GM18870 (cell line): ENCODE measurements around the gene NHERF1.

ENCODE experiments used
- ATAC-seq: cut with Tn5 transposase; IDR thresholded peaks from one replicate; pipeline ENCODE4 v1.9.1; 2021; ENCODE audit warnings: moderate library complexity; ENCODE audit not compliant: unreplicated experiment

The NHERF1 gene

DNA sequence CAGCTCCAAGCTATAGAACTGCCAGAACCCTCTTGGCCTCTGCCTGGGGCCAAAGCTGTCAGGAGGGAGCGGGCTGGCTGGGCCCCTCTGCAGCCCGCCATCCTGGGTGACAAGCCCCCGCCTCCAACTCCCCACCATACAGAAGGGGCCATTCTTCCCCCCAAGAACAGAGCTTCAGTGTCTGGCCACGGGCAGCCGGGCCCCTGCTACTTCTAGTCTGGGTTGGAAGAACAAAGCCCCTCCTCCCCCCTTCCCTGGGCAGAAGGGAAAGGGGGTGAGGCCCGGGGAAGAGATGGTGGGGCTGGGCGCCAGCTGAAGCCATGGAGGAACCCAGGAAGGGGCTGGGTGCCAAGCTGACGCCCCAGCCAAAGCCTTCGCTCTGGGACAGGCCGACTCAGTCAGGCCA lies 18.7 kb downstream of the NHERF1 start:
- ATAC-seq: no peak

DNA sequence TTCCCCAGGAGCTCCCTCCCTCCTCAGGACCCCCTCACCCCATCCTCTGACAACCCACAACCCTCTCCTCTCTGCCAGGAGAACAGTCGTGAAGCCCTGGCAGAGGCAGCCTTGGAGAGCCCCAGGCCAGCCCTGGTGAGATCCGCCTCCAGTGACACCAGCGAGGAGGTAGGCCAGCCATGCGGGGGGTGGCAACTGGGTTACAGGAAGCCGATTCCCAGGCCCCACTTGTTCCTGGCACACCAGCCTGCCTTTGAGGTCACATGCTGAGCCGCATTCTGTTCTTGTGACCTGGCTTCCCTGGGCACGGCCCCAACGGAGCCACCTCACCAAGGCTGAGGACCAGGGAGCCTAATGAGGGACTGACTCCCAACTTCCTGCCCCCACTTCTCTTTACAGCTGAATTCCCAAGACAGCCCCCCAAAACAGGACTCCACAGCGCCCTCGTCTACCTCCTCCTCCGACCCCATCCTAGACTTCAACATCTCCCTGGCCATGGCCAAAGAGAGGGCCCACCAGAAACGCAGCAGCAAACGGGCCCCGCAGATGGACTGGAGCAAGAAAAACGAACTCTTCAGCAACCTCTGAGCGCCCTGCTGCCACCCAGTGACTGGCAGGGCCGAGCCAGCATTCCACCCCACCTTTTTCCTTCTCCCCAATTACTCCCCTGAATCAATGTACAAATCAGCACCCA lies 19.8 kb downstream of the NHERF1 start:
- ATAC-seq: no peak

DNA sequence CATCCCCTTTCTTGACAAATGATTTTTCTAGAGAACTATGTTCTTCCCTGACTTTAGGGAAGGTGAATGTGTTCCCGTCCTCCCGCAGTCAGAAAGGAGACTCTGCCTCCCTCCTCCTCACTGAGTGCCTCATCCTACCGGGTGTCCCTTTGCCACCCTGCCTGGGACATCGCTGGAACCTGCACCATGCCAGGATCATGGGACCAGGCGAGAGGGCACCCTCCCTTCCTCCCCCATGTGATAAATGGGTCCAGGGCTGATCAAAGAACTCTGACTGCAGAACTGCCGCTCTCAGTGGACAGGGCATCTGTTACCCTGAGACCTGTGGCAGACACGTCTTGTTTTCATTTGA lies 20.3 kb downstream of the NHERF1 start:
- ATAC-seq: no peak

DNA sequence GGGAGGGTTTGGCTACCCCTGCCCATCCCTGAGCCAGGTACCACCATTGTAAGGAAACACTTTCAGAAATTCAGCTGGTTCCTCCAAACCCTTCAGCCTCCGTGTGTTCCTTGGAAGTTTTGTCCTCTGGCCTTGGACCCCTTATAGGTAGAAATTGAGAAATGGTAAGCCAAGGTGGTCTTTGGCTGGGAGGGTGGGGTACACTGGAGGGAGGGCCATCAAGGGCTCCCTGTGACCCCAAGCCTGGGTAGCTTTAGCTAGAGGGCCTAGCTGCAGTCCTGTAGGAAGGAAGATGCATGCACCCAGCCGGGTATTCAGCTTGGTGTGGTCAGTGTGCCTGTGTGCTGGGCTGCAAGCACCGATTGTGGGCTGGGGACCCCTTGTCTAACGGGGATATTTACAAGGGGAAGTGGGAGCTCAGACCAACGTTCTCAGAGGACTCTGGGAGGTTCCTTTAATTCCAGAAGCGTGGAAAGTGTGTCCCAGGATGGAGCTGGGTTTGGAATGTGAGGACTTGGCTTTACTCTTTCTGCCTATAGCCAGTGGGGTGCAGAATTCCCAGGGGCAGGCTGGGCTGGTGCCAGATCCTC lies 20.9 kb downstream of the NHERF1 start:
- ATAC-seq: no peak

DNA sequence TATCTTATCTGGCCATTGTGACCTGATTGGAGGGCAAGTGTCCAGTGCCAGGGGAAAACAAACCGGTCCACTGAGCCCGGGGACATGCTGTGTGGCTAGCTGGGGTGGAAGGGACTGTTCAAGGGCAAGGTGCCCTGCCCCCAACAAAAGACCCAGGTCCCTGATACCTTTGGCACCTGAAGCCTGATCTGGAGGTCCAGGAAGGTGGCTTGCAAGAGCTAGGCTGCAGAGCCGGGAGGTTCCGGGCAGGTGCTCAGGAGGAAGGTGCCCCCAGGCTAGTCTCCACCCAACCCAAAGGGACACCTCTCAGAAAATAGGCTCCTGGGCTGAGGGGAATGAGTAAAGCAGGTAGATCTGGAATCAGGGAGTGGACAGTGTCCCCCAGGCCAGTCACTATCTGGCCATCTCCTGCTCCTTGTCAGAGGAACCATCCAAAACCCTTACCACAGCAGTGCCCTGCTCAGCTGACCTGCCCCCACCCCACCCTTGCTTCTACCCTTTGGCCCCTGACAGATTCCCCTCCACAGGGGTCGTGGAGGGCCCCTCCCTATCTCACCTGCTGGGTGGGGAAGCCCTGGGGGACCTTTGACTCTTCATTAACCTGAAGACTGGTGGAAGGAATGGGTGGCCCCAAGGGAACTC lies 21.5 kb downstream of the NHERF1 start:
- no peak for ATAC-seq

DNA sequence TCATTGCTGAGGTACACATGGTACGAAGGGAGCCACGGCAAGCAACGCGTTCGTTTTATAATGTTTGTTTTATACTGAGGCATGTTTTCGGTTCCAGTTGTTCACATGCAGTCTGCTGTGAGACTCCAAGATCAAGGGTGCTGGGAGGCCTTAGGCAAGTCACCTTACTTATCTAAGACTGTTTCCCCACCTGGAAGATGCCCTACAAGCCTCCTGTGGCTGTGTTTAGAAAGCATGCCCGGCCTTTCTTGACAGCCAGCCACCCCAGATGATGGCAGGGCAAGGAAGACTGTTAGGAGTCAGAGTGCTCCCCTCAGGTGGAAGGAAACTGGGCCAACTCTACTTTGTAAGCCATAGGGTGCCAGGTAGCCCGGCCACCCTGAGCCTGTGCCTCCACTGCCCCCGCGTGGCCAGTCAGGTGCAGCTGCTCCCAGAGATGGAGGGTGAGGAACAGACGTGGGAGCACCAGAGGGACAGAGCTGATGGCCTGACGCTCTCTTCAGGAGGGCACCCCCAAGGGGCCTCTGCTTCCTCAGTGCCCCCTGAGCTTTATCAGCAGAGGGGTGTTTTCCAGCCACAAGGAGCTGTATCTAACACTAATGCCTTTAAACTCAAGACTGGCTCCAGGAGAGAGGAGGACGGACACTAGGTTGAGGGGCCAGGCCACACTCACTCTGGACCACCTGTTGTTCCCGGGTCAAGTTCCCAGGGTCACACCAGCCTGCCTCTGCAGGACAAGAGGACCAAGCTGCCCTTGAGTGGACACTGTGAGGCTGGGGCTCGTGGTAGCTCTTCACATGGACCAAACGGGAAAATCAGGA lies 22.3 kb downstream of the NHERF1 start:
- no peak for ATAC-seq

DNA sequence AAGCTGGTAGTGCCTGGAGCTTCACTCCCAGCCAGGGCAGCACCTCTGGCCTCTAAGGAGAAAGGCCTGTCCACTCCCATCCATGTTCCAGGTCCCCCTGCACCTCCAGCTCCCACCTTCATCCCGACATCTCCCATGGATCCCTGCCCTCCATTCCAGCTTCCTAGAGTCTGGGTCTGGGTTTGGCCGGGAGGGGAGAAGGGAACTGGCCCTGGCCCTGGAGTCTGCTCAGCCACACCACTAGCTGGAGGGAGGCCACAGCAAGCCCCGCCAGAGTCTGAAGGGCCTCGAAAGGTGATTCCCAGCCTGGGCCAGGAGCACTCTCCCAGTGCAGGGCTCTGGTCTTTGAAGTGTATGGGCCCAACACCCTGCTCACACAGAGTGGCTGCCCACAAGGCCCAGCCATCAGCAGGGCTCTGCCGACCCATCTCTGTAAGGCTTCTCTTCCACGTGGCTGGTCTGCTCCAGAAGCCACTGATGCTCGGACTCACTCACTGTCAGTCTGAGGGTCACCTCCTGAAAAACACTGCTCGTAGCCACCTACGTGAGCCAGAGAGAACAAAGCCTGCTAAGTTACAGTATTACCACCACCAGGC lies 23.0 kb downstream of the NHERF1 start:
- ATAC-seq: no peak

DNA sequence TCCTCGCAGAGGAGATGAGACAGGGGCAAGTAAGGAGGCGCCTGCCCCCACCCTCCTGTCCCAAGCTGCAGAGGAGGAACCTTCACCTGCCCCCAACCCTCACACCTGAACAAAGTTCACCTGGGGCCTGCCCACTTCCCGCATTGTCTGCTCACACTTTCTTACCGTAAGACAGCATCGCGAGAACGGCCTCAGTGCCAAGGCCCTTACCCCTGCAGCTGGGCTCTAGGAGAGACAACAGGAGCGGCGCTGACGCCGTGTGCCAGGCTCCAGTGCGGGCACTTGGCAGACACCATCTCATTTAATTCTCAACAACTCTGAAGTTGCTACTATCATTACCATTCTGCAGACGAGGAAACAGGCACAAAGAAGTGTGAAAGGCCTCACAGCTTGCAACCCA lies 23.6 kb downstream of the NHERF1 start:
- ATAC-seq: no peak

DNA sequence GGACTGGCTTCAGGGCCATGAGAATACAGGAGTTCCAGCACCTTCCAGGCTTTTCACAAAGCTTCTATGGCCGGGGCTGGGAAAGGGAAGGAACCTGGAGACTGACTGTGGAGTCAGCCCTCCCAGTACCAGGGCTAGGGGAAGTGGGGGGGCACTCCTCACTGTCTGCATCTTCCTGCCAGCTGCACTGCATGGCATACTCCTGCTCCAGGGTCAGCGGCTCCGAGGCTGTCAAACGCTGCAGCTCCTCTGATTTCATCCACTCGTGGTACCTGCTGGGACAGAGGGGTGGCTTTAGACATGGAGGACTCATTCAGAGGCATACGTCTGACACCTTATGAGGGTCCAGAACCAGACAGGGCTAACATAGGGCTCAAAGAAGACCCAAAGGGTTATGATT lies 25.0 kb downstream of the NHERF1 start:
- ATAC-seq: no peak

DNA sequence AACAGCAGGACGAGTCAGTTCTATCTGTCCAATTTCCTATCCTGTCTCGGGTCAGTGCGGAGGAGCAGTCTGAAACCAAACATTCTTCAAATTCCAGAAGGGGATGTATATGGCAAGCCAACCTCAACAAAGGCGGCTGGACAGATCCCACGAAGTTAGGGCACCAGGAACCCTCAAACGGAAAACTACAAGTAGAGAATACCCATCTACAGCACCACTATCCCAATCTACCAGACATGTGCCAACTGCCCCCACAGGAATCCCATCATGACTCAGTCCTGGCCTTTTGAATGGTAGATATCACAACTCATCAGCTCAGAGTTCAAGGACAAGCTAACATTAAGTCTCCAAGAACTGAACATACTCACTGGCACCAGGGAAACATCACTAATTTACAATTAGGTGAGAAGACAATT lies 25.5 kb downstream of the NHERF1 start:
- ATAC-seq: no peak

DNA sequence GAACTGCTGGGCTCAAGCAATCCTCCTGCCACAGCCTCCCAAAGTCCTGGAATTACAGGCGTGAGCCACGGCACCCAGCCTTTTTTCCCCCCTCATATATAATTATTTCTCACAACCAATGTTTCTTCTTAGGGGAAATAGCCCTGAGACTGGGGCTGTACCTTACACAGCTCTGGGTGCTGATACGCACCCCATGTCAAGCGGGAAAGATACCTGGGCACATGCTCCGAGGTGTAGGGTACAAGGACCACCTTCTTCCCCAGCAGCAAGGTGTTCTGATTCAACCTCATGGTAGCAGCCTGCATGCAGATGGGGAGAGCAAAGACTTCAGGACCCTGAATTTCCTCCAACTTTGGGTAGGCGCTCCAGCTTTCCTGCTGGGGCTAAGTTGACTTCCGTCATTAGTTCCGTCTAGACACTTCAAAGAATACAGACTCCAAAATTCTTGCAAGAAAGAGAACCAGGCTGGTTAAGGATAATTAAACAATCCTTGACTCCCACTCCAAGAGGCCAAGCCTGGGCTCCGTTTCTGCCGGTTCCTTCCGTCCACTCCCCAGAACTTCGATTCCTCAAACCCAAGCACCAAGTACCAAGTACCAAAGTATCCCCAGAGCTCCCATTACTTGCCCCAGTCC lies 27.1 kb downstream of the NHERF1 start:
- no peak for ATAC-seq

DNA sequence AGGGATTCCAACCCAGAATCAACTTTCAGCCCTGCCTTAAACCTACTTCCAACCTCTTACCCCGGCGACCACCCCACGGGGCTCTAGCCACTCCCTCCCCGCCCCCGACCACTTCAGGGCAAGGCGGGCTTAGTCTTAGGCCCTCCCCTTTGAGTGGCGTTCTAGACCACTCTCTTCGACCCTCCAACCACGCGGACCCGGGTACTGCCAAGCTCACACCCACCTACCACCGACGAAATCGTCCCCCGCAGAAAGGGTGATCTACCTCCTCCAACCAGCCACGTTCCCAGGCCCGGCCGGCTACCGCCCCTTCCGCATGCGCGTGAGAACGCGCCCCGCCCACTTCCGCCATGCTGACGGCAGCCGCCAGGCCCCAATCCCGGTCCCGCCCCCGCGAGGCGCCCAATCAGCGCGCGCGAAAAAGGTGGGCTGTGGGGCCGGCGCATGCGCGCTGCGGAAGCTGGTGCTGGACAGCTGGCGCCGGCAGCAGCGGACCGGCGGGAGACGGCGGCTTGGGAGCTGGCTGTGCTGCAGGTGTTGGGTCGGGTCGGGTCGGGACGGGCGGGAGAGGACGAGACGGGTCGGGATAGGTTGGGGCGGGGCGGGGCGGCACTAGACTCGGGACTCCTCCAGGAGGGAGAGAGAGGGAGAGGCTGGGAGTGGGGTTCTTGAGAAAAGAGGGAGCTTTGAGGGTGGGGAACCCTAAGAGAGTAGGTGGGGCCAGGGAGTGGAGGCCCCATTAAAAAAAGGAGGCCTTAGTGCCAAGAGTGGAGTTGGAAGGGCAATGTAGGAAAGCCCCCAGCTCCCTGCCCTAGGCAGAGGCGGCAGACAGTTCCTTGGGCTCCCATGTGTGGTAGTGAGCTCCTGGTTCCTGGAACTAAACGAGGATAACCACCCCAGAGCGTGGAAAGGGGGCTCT lies 27.9 kb downstream of the NHERF1 start, which contains the start of gene NAT9:
NAT9 (minus strand) TSS at position 302 of the 919 bp plus-strand sequence. CDS start 647 bp downstream, outside the sequence.
- peak; percentile 44 for ATAC-seq

DNA sequence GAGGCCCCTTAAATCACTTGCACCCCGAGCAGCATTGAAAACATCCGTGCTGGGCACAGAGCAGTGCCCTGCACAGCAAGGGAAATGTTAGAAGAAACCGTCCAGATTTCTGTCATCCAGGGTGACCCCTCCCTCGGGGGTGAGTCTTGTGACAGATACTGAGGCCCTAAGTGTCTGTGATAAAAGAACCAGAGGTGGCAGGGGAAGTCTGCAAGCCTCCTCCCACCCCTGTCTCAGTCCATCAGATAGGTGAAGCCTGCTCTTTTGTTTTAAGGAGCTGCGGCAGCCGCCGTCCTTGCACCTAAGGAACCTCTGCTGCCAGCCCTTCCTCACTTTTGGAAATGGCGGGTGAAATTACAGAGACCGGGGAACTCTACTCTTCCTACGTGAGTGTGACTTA lies 28.6 kb downstream of the NHERF1 start:
- ATAC-seq: no peak

DNA sequence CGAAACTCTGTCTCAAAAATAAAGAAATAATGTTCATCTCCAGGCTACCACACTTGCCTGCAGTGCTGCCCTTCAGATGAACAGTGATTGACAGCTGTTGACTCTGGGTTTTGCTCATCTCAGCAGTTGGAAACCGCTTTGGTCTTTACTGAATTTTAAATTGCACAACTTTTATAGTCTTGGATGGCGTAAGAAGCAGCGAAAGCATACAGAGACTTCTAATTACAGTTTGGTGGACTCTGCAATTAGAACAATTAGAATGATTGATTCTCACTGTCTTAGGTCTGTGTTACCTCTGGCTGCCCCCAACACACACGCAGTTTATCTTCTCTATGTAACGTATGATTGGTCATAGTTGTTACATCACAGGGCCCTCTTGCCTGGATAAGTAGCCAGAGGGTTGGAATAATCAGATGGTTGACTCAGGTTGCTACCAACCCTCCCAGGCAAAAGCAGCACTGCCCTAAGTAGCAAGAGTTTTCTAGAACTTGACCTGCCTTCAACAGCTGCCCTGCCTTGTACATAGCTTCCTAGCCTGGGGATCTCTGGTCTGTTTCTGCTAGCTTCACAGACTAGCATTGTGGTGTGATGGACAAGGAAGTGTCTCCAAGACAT lies 29.6 kb downstream of the NHERF1 start:
- ATAC-seq: no peak

DNA sequence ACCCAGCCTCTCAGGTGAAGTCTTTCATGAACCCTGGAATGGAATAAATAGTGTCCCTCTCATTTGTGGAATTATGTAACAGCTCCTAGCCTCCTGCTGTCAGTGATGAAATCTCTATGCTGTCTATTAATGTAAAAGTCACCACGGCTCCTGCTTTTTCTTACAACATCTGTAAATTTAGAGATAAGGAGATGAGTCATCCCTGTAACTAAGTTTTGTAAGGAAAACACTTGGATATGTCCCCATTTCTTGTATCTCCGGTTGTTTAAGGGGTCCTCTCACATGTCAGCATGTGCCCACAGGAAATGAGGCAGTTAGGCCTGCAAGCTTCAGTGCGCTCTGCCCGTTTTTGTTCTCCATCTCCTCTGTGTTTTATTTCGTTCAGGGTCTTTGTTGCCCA lies 30.5 kb downstream of the NHERF1 start:
- no peak for ATAC-seq

DNA sequence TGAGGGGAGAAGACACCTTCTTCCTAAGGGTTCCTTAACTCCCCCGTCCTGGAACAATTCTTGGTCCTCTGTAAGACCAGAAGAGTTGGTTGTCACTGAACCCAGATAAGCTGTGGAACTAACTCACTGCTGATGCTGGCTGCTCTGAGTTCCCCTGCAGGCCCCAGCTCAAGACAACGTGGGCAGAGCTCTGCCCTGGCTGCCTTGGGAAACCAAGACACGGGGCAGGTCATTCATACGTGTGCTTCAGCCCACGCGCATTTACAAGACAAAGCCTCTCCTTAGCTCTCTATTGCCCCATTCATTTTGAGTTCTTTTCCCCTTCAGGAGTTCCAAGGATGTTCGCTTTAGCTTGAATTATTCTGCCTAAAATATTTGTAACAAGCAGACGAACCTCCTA lies 31.1 kb downstream of the NHERF1 start:
- ATAC-seq: no peak

DNA sequence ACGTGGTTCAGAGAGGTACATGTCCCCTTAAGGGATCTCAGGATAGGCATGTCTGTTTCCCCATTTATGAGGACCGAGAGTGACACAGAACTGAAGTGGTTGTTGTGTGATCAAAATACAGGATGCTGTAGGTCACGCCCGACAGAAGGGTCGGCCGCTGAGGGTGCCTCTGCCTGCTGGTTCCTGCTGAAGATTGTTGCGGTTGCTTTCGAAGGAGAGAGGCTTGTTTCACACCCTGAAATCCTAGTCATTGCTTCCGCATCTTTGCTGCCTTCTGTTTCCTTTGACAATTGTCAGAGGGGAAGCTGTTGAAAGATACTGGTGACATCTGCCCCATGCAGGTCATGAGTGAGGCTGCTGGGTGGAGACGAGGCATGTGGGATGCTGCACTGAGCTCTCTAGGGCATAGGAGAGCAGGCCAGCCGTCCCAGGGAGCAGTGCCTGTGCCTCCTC lies 31.5 kb downstream of the NHERF1 start:
- no peak for ATAC-seq

DNA sequence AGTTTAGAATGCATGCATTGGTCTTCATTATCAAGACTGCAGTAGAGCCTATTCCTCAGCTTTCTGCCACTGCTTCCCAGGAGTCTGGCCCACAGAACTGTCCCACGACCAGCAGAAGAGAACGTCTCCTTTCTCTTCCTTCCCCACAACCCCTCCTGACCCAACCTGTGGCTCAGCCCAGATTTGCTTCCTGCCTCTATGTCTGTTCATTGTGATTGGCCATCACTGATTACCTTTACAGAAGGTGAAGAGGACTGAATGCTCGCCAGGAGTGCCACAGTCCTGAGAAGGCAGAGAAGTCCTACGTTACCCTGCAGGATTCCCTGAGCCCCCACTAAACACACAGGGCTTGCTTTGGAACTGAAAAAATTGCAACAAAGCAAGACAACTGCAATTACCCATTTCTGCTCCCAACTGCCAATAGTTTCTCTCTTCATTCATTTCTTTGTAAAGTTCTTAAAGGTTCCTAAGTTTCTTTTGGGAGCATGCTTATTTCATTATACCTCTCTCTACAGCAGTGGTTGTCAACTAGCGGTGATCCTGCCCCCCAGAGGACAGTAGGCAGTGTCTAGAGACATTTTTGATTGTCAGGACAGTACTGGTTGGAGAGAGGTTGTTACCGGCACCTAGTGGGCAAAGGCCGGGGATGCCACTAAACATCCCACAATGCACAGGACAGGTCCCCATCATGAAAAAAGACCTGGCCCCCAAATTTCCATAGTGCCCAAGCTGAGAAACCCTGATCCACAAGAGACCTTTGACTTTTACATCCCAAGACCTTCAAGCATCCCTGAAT lies 32.2 kb downstream of the NHERF1 start:
- no peak for ATAC-seq
